Coronary artery (tissue), 2 donors: Measurements from ENCODE around the gene PCDHB5.
"Not testable (repeated sequence)": the region's sequence is repeated elsewhere in the genome, so short reads cannot be mapped to it uniquely, and the experiment has no call there.

ENCODE experiments used
- DNase-seq: peaks from one replicate; pipeline ENCODE4 v3.0.0-alpha.2; 2017; ENCODE audit warnings: low spot score
- H3K27ac ChIP-seq, 2 donors: fragments of 200-600 bp; sonication (generic); one replicate each; pipeline ENCODE4 v1.5.1; 2016 to 2019
- H3K4me3 ChIP-seq: fragments of 200-600 bp; sonication (generic); 2 replicates; pipeline ENCODE4 v1.5.1; 2016; ENCODE audit warnings: mild to moderate bottlenecking, moderate library complexity
- TF ChIP-seq, protein P1 (sequence below): fragments of 200-600 bp; sonication (generic); IDR thresholded peaks from one replicate; pipeline ENCODE4 v1.5.1; 2019; ENCODE audit warnings: antibody characterized with exemption

PCDHB5 gene

DNA sequence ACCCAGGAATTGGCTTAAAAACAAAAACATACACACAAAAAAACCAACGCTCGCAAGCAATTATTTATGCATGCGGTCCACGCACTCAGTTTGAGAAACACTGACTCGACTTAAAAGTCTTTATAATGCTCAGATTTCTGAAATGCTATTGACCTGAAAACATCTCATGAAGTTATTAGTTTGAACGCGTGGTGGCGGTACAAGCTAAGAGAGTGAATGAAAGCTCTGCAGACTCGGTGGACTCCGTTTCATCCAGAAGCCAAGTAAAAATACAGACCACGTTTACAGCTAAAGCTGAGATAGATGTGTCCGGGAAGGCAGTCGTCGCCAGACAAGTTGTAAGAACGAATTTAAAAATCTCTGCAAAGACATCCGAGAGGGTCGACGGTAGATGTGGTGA is 14.8 kb downstream of the PCDHB5 start, which contains the start of gene PCDHB6:
Gene PCDHB6 (plus strand): TSS at position 246 of the 400 bp plus-strand sequence. CDS start 201 bp downstream, outside the sequence.
- no peak for DNase-seq
- Histone ChIP-seq H3K4me3 (peak within 1 kb of the TSS; percentile 54), H3K27ac (no peak within 1 kb of the TSS)
- TF ChIP-seq, protein P1, sequence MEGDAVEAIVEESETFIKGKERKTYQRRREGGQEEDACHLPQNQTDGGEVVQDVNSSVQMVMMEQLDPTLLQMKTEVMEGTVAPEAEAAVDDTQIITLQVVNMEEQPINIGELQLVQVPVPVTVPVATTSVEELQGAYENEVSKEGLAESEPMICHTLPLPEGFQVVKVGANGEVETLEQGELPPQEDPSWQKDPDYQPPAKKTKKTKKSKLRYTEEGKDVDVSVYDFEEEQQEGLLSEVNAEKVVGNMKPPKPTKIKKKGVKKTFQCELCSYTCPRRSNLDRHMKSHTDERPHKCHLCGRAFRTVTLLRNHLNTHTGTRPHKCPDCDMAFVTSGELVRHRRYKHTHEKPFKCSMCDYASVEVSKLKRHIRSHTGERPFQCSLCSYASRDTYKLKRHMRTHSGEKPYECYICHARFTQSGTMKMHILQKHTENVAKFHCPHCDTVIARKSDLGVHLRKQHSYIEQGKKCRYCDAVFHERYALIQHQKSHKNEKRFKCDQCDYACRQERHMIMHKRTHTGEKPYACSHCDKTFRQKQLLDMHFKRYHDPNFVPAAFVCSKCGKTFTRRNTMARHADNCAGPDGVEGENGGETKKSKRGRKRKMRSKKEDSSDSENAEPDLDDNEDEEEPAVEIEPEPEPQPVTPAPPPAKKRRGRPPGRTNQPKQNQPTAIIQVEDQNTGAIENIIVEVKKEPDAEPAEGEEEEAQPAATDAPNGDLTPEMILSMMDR = no peak

DNA sequence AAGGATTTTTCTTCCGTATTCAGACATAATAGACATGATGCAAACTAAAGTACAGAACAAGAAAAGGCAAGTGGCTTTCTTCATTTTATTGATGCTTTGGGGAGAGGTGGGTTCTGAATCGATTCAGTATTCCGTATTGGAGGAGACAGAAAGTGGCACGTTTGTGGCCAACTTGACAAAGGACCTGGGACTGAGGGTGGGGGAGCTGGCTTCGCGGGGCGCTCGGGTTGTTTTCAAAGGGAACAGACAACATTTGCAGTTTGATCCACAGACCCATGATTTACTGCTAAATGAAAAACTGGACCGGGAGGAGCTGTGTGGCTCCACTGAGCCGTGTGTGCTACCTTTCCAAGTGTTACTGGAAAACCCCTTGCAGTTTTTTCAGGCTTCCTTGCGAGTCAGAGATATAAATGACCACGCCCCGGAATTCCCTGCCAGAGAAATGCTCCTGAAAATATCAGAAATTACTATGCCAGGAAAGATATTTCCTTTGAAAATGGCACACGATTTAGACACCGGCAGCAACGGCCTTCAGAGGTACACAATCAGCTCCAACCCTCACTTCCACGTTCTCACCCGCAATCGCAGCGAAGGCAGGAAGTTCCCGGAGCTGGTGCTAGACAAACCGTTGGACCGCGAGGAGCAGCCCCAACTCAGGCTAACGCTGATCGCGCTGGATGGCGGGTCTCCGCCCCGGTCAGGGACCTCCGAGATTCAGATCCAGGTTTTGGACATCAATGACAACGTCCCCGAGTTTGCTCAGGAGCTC is 15.4 kb downstream of the PCDHB5 start:
- Histone ChIP-seq H3K27ac (no peak overlapping the region), H3K4me3 (peak overlapping the region; percentile 54)
- TF ChIP-seq, protein P1 = no peak
- no peak for DNase-seq

DNA sequence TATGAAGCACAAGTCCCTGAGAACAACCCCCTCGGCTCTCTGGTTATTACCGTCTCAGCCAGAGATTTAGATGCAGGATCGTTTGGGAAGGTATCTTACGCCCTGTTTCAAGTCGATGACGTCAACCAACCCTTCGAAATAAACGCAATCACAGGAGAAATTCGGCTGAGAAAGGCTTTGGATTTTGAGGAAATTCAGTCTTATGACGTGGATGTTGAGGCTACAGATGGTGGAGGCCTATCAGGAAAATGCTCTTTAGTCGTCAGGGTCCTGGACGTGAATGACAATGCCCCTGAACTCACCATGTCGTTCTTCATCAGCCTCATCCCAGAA is 16.0 kb downstream of the PCDHB5 start:
- no peak for DNase-seq
- peak overlapping the region; percentile 54 for H3K4me3 ChIP-seq
- TF ChIP-seq, protein P1 = no peak

DNA sequence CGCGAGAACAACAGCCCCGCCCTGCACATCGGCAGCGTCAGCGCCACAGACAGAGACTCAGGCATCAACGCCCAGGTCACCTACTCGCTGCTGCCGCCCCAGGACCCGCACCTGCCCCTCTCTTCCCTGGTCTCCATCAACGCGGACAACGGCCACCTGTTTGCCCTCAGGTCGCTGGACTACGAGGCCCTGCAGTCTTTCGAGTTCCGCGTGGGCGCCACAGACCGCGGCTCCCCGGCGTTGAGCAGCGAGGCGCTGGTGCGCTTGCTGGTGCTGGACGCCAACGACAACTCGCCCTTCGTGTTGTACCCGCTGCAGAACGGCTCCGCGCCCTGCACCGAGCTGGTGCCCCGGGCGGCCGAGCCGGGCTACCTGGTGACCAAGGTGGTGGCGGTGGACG is 16.6 kb downstream of the PCDHB5 start:
- DNase-seq, H3K27ac ChIP-seq, H3K4me3 ChIP-seq: not testable (repeated sequence)

More for the DNA sequence above, 16.0 kb downstream of the PCDHB5 start:
- no peak overlapping the region for H3K27ac ChIP-seq

DNA sequence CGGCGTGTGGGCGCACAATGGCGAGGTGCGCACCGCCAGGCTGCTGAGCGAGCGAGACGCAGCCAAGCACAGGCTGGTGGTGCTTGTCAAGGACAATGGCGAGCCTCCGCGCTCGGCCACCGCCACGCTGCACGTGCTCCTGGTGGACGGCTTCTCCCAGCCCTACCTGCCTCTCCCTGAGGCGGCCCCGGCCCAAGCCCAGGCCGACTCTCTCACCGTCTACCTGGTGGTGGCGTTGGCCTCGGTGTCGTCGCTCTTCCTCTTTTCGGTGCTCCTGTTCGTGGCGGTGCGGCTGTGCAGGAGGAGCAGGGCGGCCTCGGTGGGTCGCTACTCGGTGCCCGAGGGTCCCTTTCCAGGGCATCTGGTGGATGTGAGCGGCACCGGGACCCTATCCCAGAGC is 17.1 kb downstream of the PCDHB5 start:
- not testable (repeated sequence) for H3K27ac ChIP-seq, DNase-seq, H3K4me3 ChIP-seq

DNA sequence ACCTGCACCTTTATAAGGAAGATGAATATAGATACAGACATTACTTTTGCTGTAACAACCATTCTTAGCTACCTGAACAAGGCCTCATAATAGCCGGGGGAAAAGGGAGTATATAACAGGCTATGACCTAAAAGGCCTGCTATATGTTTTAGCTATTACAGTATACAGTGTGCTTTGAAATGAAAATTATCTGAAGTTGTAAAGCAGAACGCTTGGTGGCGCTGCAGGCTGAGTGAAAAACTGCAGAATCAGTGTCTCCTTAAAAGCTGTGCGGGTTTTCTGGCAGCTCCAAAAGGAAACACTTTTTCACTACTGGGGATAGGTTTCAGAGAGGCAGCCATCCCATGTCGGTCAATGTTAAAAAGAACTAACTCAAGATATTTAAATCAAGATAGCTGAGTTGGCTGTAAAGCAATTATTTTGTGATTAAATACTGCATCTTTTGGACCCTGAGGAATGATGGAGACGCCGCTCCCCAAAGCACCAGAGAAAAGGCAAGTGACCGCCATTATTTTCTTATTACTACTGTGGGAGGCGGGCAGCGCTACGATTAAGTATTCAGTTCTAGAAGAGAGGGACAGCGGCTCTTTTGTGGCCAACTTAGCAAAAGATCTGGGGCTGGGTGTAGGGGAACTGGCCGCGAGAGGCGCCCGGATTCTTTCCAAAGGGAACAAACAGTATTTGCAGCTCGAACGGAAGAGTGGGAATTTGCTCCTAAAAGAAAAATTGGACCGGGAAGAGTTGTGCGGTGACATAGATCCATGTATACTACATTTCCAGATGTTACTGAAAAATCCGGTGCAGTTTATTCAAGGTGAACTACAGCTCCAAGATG is 20.8 kb downstream of the PCDHB5 start:
- DNase-seq = no peak

DNA sequence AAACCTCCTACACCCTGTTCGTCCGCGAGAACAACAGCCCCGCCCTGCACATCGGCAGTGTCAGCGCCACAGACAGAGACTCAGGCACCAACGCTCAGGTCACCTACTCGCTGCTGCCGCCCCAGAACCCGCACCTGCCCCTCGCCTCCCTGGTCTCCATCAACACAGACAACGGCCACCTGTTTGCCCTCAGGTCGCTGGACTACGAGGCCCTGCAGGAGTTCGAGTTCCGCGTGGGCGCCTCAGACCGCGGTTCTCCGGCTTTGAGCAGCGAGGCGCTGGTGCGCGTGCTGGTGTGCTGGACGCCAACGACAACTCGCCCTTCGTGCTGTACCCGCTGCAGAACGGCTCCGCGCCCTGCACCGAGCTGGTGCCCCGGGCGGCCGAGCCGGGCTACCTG is 22.4 kb downstream of the PCDHB5 start:
- DNase-seq = not testable (repeated sequence)

More for the DNA sequence above, 20.8 kb downstream of the PCDHB5 start:
- Histone ChIP-seq H3K4me3 (no peak overlapping the region), H3K27ac (no peak overlapping the region)
- TF ChIP-seq, protein P1 = no peak

DNA sequence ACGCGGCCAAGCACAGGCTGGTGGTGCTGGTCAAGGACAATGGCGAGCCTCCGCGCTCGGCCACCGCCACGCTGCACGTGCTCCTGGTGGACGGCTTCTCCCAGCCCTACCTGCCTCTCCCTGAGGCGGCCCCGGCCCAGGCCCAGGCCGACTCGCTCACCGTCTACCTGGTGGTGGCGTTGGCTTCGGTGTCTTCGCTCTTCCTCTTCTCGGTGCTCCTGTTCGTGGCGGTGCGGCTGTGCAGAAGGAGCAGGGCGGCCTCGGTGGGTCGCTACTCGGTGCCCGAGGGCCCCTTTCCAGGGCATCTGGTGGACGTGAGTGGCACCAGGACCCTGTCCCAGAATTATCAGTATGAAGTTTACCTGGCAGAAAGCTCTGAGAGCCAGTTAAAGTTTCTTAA is 22.9 kb downstream of the PCDHB5 start:
- H3K27ac ChIP-seq, H3K4me3 ChIP-seq, DNase-seq: not testable (repeated sequence)

More for the DNA sequence above, 22.4 kb downstream of the PCDHB5 start:
- H3K27ac ChIP-seq, H3K4me3 ChIP-seq: not testable (repeated sequence)
